Measurements from ENCODE around the gene CYS1.

Gene CYS1

DNA sequence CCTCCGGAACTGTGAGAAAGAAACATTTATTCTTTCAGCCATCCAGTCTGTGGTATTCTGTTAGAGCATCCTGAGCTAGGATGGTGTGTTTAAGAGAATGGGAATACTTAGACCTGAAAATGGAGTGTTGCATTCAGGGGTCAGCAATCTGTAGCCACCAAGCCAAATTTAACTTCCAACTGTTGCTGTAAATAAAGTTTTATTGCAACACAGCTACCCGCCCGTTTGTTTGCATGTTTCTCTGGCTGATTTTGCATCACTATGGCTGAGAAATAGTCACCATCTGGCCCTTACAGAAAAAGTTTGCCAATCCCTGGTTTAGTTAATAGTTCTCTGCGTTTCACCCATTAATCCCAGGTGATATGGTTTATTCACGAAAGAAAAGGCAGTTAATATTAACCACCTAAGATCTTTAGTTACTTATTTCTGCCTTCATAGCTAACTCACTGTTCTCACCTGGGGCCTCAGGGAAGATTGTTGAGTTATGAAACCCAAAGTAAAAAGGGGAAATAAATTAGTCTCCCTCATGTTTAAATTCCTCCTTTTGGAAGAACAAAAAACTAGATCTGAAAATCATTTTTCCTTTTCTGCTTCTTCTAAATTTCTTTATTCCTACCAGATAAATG, 9.5 kb upstream of the CYS1 start:
- H3K4me2 ChIP-seq = no peak overlapping the region
- TF ChIP-seq, protein P1, sequence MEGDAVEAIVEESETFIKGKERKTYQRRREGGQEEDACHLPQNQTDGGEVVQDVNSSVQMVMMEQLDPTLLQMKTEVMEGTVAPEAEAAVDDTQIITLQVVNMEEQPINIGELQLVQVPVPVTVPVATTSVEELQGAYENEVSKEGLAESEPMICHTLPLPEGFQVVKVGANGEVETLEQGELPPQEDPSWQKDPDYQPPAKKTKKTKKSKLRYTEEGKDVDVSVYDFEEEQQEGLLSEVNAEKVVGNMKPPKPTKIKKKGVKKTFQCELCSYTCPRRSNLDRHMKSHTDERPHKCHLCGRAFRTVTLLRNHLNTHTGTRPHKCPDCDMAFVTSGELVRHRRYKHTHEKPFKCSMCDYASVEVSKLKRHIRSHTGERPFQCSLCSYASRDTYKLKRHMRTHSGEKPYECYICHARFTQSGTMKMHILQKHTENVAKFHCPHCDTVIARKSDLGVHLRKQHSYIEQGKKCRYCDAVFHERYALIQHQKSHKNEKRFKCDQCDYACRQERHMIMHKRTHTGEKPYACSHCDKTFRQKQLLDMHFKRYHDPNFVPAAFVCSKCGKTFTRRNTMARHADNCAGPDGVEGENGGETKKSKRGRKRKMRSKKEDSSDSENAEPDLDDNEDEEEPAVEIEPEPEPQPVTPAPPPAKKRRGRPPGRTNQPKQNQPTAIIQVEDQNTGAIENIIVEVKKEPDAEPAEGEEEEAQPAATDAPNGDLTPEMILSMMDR (conservative IDR thresholded peaks at IDR 0.05; ENCODE audit: low read depth, low read length) = no peak
- H3K9ac ChIP-seq = no peak overlapping the region

DNA sequence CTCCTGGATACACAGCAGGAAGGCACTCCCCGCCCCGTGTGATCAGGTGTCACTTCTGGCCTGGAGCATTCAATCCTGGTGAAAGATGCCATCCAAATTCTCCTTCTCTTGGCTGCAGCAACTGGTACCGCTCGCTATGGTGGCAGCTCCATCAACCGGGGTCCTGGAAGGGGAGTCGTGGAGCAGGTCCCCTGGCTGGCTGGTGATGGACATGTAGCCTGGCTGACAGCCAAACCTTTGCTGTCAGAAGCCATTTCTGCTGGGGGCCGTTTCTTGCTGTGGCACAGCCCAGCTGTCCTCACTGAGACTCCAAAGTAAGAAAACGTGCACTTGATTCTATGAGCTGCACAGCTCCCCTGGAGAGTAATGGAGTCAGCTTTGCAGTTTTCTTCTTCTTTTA, 7.1 kb upstream of the CYS1 start:
- H3K36me3 ChIP-seq (ENCODE audit: insufficient read depth) = no peaks in the 10 kb centered on the region
- H2AFZ ChIP-seq (ENCODE audit: low read depth) = no peak overlapping the region
- TF ChIP-seq, protein P1 (conservative IDR thresholded peaks at IDR 0.05; ENCODE audit: low read depth, low read length) = no peak
- no peak overlapping the region for H3K27ac ChIP-seq
- H3K79me2 ChIP-seq (ENCODE audit: insufficient read depth, low read depth) = no peaks in the 10 kb centered on the region
- H3K9ac ChIP-seq = no peak overlapping the region
- no peaks in the 10 kb centered on the region for H4K20me1 ChIP-seq (ENCODE audit: insufficient read depth)
- H3K4me2 ChIP-seq = no peak overlapping the region
- no peaks in the 10 kb centered on the region for H3K27me3 ChIP-seq (ENCODE audit: insufficient read depth, low read depth)
- no peaks in the 10 kb centered on the region for H3K4me1 ChIP-seq (ENCODE audit: low read depth, poor library complexity, severe bottlenecking)
- H3K4me3 ChIP-seq (IDR thresholded peaks at IDR 0.05; ENCODE audit: insufficient read depth, low read depth, low read length) = no peak overlapping the region

More for the DNA sequence above, 9.5 kb upstream of the CYS1 start:
- Histone ChIP-seq H2AFZ (ENCODE audit: low read depth) (no peak overlapping the region), H3K4me1 (ENCODE audit: low read depth, poor library complexity, severe bottlenecking) (no peaks in the 10 kb centered on the region), H3K27ac (no peak overlapping the region), H3K79me2 (ENCODE audit: insufficient read depth, low read depth) (no peaks in the 10 kb centered on the region), H3K36me3 (ENCODE audit: insufficient read depth) (no peaks in the 10 kb centered on the region), H4K20me1 (ENCODE audit: insufficient read depth) (no peaks in the 10 kb centered on the region), H3K27me3 (ENCODE audit: insufficient read depth, low read depth) (no peaks in the 10 kb centered on the region), H3K4me3 (IDR thresholded peaks at IDR 0.05; ENCODE audit: insufficient read depth, low read depth, low read length) (no peak overlapping the region)

DNA sequence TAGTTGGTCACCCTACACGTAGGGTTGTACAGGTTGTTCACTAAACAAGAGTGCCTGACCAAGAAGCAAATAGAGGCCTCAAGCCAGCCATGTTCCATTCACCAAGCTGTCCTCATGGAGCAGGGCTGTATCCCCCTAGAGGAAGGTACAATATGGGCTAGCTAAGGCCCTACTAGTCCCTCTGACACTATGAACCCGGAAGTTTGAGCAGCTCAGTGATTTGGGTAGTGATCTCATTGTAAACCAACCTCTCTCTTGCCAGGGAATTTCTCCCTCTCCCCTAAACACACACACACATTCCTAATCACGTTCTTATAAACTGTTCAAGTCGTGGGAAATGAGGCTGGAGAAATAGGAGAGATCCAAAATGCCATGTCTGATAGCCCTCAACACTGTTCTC, 6.7 kb upstream of the CYS1 start:
- Histone ChIP-seq H3K27ac (no peak overlapping the region), H3K36me3 (ENCODE audit: insufficient read depth) (no peaks in the 10 kb centered on the region), H3K4me3 (IDR thresholded peaks at IDR 0.05; ENCODE audit: insufficient read depth, low read depth, low read length) (no peak overlapping the region), H3K27me3 (ENCODE audit: insufficient read depth, low read depth) (no peaks in the 10 kb centered on the region), H3K4me1 (ENCODE audit: low read depth, poor library complexity, severe bottlenecking) (peaks cover 3% of the 10 kb centered on the region), H4K20me1 (ENCODE audit: insufficient read depth) (no peaks in the 10 kb centered on the region), H3K4me2 (no peak overlapping the region), H3K9ac (no peak overlapping the region), H3K79me2 (ENCODE audit: insufficient read depth, low read depth) (no peaks in the 10 kb centered on the region), H2AFZ (ENCODE audit: low read depth) (no peak overlapping the region)
- TF ChIP-seq, protein P1 (conservative IDR thresholded peaks at IDR 0.05; ENCODE audit: low read depth, low read length) = no peak

DNA sequence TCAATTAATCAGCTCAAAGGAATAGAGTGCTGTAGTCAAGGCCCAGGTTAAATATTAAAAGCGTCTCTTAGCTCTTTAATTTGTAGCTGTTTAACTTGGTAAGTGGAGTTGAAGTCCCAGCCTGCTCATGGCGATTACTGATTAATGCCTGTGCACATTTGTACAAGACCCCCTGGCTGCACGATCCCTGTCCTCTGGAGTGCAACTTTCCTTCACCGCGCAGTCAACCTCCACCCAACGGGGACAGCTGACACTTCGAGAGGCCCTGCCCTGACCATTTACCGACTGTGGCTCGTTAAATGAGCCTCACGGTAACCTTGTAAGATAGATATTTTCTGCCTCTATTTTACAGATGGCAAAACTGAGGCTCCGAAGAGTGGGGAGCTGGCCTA, 5.5 kb upstream of the CYS1 start:
- TF ChIP-seq, protein P1 (conservative IDR thresholded peaks at IDR 0.05; ENCODE audit: low read depth, low read length) = no peak
- Histone ChIP-seq H3K4me1 (ENCODE audit: low read depth, poor library complexity, severe bottlenecking) (peaks cover 4% of the 10 kb centered on the region), H3K4me2 (no peak overlapping the region)

More for the DNA sequence above, 5.5 kb upstream of the CYS1 start:
- no peaks in the 10 kb centered on the region for H3K36me3 ChIP-seq (ENCODE audit: insufficient read depth)
- no peaks in the 10 kb centered on the region for H3K27me3 ChIP-seq (ENCODE audit: insufficient read depth, low read depth)
- H3K9ac ChIP-seq = no peak overlapping the region
- H3K79me2 ChIP-seq (ENCODE audit: insufficient read depth, low read depth) = no peaks in the 10 kb centered on the region
- no peaks in the 10 kb centered on the region for H4K20me1 ChIP-seq (ENCODE audit: insufficient read depth)
- H3K4me3 ChIP-seq (IDR thresholded peaks at IDR 0.05; ENCODE audit: insufficient read depth, low read depth, low read length) = no peak overlapping the region
- no peak overlapping the region for H3K27ac ChIP-seq
- no peak overlapping the region for H2AFZ ChIP-seq (ENCODE audit: low read depth)

All from KMS-11 (cell line).